Epidermal melanocyte (primary cell): ENCODE data around the gene TBC1D14.

ENCODE experiments used
- DNase-seq: peaks from one replicate; pipeline ENCODE4 v3.0.0; 2011; ENCODE audit warnings: low spot score; ENCODE audit not compliant: insufficient read length

TBC1D14 gene

GRCh38 chr4:6951880-6952381 lies 42.3 kb downstream of the TBC1D14 start:
- no peak for DNase-seq

- no peak for DNase-seq
These were observed 44.2 kb downstream of the TBC1D14 start for GRCh38 chr4:6953751-6954380.

- no peak for DNase-seq
These were observed 45.8 kb downstream of the TBC1D14 start for GRCh38 chr4:6955261-6955911.

GRCh38 chr4:6956087-6956433 lies 46.4 kb downstream of the TBC1D14 start:
- no peak for DNase-seq

- DNase-seq = no peak
These were observed 47.0 kb downstream of the TBC1D14 start for GRCh38 chr4:6956434-6957147.

- DNase-seq = no peak
These were observed 47.5 kb downstream of the TBC1D14 start for GRCh38 chr4:6957148-6957520.

- no peak for DNase-seq
These were observed 48.4 kb downstream of the TBC1D14 start for GRCh38 chr4:6957994-6958393.

GRCh38 chr4:6959261-6959660 lies 49.6 kb downstream of the TBC1D14 start:
- DNase-seq = no peak

GRCh38 chr4:6960154-6960553 lies 50.5 kb downstream of the TBC1D14 start:
- DNase-seq = no peak

GRCh38 chr4:6960628-6961412 lies 51.2 kb downstream of the TBC1D14 start:
- no peak for DNase-seq

GRCh38 chr4:6961496-6962210 lies 52.0 kb downstream of the TBC1D14 start:
- no peak for DNase-seq

- no peak for DNase-seq
These were observed 52.8 kb downstream of the TBC1D14 start for GRCh38 chr4:6962211-6963041.

GRCh38 chr4:6963139-6963611 lies 53.5 kb downstream of the TBC1D14 start:
- no peak for DNase-seq

- no peak for DNase-seq
These were observed 55.2 kb downstream of the TBC1D14 start for GRCh38 chr4:6964858-6965257.

GRCh38 chr4:6965329-6965728 lies 55.7 kb downstream of the TBC1D14 start:
- no peak for DNase-seq

GRCh38 chr4:6967846-6968340 lies 58.3 kb downstream of the TBC1D14 start:
- no peak for DNase-seq

GRCh38 chr4:6968496-6968895 lies 58.9 kb downstream of the TBC1D14 start:
- no peak for DNase-seq

- DNase-seq = no peak
These were observed 60.5 kb downstream of the TBC1D14 start for GRCh38 chr4:6969826-6970800.
